NCI-H1436 (cell line): Measurements from ENCODE around the gene HEXB.
A peak's percentile ranks its signal among the peaks of the same experiment; 100 is the strongest.
"Not testable (repeated sequence)": the region's sequence is repeated elsewhere in the genome, so short reads cannot be mapped to it uniquely, and the experiment has no call there.

Source experiments
- DNase-seq: peaks from one replicate; lab custom pipeline; 2025; lab: John Stamatoyannopoulos, UW

HEXB gene

GRCh38 chr5:74738406-74738805 lies 53.4 kb downstream of the HEXB start:
- DNase-seq: no peak

GRCh38 chr5:74748742-74749141 lies 63.7 kb downstream of the HEXB start:
- not testable (repeated sequence) for DNase-seq

- DNase-seq: no peak
These were observed 76.2 kb downstream of the HEXB start for GRCh38 chr5:74761241-74761640.

- DNase-seq: no peak
These were observed 77.6 kb downstream of the HEXB start for GRCh38 chr5:74762599-74762998.

- no peak for DNase-seq
These were observed 78.5 kb downstream of the HEXB start for GRCh38 chr5:74763504-74763903.

- DNase-seq: peak; percentile 70
These were observed 80.2 kb downstream of the HEXB start for GRCh38 chr5:74765201-74765600.

- no peak for DNase-seq
These were observed 80.9 kb downstream of the HEXB start for GRCh38 chr5:74765929-74766328.

GRCh38 chr5:74766418-74766848 lies 81.4 kb downstream of the HEXB start:
- DNase-seq: no peak

GRCh38 chr5:74766849-74767578 lies 82.0 kb downstream of the HEXB start, which contains the start of the genes GFM2 and NSA2:
Gene GFM2, minus strand, starts transcription at chr5:74767117. Its CDS starts 3,375 bp downstream, at chr5:74763742.
Gene NSA2, plus strand, starts transcription at chr5:74767249. Its CDS starts 112 bp downstream, at chr5:74767361.
- peak; percentile 87 for DNase-seq

GRCh38 chr5:74767579-74767913 lies 82.5 kb downstream of the HEXB start:
- DNase-seq: no peak
